GM12801 (cell line): Measurements from ENCODE around the gene NTRK2.

ENCODE experiments used
- TF ChIP-seq, protein P1 (sequence below): IDR thresholded peaks from one replicate; pipeline ENCODE4 v1.5.1; 2011; ENCODE audit warnings: control low read depth; ENCODE audit not compliant: insufficient read length; ENCODE audit errors: extremely low read depth

The NTRK2 gene

DNA sequence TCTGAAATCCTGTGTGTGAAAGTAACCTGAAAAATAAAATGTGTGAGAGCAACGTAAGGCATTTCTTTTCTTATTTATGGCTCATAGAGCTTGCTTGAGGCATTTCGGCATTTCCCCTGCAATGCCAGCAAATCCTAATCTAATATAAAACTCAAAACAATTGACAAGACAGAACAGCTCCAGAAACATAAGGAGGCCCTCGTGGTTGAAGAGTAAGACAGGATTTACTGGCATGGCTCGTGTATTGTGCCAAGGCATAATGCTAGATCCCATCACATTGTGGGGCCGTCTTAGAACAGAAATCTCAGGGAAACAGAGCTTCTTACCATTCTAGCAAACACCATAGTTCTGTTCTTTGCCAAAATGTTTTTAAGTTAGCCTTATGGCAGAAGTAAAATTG is 166.2 kb downstream of the NTRK2 start:
- TF ChIP-seq, protein P1, sequence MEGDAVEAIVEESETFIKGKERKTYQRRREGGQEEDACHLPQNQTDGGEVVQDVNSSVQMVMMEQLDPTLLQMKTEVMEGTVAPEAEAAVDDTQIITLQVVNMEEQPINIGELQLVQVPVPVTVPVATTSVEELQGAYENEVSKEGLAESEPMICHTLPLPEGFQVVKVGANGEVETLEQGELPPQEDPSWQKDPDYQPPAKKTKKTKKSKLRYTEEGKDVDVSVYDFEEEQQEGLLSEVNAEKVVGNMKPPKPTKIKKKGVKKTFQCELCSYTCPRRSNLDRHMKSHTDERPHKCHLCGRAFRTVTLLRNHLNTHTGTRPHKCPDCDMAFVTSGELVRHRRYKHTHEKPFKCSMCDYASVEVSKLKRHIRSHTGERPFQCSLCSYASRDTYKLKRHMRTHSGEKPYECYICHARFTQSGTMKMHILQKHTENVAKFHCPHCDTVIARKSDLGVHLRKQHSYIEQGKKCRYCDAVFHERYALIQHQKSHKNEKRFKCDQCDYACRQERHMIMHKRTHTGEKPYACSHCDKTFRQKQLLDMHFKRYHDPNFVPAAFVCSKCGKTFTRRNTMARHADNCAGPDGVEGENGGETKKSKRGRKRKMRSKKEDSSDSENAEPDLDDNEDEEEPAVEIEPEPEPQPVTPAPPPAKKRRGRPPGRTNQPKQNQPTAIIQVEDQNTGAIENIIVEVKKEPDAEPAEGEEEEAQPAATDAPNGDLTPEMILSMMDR: no peak

DNA sequence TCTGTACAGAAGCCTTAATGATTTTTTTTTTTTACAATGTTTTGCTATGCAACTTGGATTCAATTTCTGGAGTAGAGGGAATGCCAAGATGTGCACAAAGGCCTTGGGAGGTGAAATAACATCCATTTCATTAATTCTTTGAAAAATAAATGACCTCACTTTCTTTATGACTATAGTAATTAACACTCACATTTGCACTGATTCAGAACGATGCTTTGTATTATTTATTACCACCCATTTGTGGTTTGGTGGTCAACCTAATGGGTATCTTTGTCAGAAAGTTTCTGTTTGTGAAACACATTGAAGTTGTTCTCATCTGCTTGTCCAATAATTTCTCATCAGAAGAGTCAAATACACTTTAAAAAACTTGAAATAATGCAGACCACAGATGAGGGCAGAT is 169.3 kb downstream of the NTRK2 start:
- TF ChIP-seq, protein P1: no peak

DNA sequence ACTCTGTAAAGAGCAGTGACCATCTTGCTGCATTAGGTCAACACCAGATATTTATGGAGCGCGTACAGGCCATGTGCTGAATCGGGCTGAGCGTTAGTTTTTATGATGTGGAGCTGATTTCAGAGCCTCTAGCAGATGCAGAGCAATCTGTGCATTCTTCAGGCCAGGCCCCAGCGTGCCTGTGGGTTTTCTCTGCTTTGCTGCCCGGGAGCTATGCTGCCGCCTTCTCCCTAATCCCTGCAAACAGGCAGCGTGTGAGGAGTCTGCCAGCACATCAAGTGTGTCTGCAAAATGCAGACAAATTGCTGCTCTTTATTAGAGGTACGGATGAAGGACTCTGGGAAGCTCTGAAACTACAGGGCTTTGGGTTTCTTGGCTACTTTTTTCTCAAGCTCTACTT is 170.0 kb downstream of the NTRK2 start:
- TF ChIP-seq, protein P1: no peak

DNA sequence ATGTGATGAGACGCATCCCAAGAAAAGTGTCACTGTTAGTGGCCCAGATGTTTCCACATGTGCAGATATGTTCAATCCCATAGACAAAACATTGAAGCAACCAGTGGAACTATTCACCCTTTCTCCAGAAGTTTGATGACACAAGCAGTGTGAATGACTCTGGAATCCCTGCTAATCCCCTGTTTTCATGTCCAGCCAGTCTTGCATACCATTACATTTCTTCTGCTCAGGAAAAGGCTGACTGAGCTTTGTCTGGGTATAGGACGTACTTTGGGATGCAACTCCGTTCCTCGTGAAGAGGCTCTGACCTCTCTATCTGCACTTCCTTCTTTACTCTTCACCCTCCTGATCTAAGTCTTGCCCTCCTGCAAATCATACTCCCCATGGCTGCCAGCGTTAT is 172.4 kb downstream of the NTRK2 start:
- TF ChIP-seq, protein P1: no peak

DNA sequence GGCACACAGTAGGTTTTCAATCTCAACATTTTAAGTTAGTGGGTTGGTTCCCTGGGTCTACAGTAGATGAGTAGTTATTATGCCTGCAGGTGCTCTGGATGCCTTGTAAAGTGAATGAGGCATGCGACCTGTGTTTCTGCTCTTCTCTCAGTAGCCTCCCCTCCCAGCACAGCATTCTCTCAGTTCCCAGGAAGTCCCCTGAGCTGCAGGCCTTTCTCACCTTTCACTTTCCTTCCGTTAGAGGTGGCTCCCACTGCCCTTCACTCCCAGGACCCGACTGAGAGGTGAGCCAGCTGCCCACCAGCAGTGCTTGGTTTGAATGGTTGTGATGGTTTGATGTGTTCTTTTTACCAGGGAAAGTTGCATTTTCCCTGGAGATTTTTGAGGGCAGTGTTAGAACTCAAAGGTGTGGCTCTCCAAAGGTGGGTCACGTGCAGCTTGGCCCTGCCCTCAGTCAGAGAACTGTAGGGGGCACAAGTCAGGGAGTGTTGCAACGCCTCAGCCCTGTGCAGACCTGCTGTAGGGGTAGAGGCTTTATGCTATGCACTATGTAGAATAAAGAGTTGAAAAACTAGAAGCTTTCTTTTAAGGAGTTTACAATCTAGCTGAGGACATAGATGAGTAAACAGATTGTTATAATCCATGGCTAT is 173.8 kb downstream of the NTRK2 start:
- TF ChIP-seq, protein P1: no peak

DNA sequence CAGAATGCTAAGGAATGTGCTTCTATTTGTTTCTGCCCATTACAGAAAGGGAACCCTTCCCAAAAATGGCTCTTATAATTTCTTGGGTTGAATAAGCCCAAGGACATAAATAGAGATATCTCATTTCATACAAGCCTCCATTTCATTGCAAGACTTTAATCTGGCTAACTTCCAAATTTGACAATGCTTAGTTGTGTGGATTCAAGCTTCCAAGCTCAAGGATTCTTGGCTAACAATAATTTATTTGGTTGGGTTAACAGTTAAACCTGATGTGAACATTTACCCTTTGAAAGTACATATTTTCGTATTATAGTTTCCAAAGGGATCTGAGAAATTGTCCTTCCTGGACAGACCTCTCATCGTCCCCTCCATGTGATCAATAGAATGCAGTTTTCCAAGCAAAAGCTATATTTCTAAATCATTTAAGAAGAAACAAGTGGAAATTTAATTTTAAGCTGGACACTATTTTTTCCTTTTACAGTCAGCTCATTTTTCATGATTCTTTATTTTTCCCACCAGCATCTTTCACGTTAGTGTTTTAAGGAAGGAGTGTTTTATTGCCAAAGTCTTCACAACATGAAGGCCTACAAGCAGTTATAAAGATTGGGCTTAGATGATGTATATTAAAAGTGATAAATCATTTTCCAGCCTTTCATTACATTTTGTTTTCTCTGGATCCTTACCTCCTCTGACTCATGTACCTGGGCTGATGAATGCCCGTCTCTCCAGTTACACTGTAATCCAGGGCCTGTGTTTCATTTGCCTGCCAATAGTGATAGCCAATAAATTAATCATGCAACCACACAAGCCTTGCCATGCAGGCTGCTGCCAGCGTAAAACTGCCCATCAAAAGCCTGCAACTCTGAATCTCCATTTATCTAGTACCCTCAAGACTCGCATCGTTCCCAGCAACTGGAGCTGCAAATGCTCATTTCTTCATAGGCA is 176.7 kb downstream of the NTRK2 start:
- TF ChIP-seq, protein P1: no peak

DNA sequence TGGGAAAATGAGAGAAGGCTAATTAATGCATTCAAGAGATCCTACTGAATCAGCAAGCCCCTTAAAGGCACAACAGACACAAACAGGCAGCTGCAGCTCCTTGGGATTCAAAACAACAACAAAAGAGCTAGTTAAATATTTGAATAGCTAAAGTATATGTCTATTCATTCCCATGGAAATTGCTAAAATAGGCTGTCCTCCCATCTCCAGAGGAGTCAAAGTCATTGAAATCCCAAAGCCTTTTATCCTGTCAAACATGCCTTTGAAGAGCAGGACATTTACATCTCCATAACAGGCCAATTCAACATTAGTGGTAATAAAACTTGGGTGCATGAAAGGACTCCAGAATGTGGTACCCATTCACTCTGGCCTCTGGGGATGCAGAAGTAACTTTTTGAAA is 177.4 kb downstream of the NTRK2 start:
- TF ChIP-seq, protein P1: no peak
